Neural crest cell (in vitro differentiated cells): ENCODE results near the gene COL12A1. TPM values are rescaled to one million over a fixed set of nuclear protein-coding genes. Genes with fewer than 3 reads are reported as not detected.

Experiments used
- DNase-seq: peaks from one replicate; pipeline ENCODE4 v3.0.0; 2021; ENCODE audit warnings: low read depth, mixed read lengths, low spot score
- H3K27ac Mint-ChIP-seq: one replicate; pipeline ENCODE4 v1.8.0; 2021; ENCODE audit warnings: mild to moderate bottlenecking, mixed read lengths; ENCODE audit not compliant: unreplicated experiment
- H3K27me3 Mint-ChIP-seq: 2 replicates; pipeline ENCODE4 v1.8.0; 2021; ENCODE audit warnings: low read depth, mild to moderate bottlenecking, mixed read lengths
- H3K36me3 Mint-ChIP-seq: 2 replicates; pipeline ENCODE4 v1.8.0; 2021; ENCODE audit warnings: low read depth, mild to moderate bottlenecking, mixed read lengths
- H3K4me1 Mint-ChIP-seq: 2 replicates; pipeline ENCODE4 v1.8.0; 2021; ENCODE audit warnings: mixed read lengths
- H3K4me3 Mint-ChIP-seq: one replicate; pipeline ENCODE4 v1.8.0; 2021; ENCODE audit warnings: mild to moderate bottlenecking, mixed read lengths
- H3K9me3 Mint-ChIP-seq: 2 replicates; pipeline ENCODE4 v1.8.0; 2021; ENCODE audit warnings: mixed read lengths
- total RNA-seq: library from RNA; stranded (reverse); gene quantifications from 2 replicates; pipeline ENCODE4 v1.2.1, GENCODE V29; 2021
- TF ChIP-seq, protein P1 (sequence below): fragments of 200-600 bp; sonication (generic); conservative IDR thresholded peaks from 2 replicates; pipeline ENCODE4 v1.5.0; 2021; ENCODE audit warnings: antibody characterized with exemption, mild to moderate bottlenecking

COL12A1 gene
- total RNA-seq, 1 donor from 2014 or later, result 50.2 TPM

DNA sequence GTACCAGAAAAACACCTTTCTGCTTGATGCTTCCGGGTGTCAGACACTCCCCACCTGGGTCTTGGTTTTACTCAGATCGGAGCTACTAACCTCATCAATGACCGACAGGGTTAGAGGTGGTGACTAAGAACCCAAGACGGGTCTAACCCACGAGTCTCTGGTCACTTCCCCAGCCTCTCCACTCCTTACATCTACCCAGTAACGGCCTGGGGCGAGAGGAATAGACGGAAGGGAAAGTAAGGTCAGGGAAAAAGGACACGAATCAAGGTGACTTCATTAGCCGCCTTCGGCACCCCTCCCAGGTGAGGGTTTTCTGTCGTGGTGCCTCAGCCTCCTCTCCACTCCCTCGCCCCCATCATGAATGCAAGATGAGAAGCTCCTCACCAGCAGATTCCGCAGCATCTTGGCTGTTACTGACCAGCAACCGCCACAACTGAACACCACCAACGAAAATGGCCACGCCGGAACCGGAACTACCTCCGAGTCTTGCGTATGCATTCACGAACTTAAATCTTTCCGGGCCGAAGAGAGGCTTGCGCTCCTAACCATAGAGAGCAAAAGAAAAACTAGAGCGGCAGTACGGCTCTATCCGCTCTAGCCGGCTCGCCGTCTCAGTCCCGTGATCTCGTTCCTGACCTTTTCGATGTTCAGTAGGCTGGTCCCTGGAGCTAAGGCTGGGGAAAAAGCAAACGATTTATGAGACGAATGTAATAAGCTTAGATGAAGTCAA lies 37.6 kb upstream of the COL12A1 start, which contains the start of gene COX7A2:
Gene COX7A2 (minus strand): TSS at position 469 of the 730 bp plus-strand sequence. CDS start 67 bp downstream, at position 402.
- Mint-ChIP-seq H3K36me3 (peaks cover 2% of the 10 kb centered on the region), H3K4me3 (peak within 1 kb of the TSS; percentile 97), H3K27me3 (peaks cover 26% of the 10 kb centered on the region), H3K27ac (peak within 1 kb of the TSS; percentile 98), H3K9me3 (no peaks in the 10 kb centered on the region), H3K4me1 (peaks cover 22% of the 10 kb centered on the region)
- DNase-seq, result peak; percentile 71
- TF ChIP-seq, protein P1, sequence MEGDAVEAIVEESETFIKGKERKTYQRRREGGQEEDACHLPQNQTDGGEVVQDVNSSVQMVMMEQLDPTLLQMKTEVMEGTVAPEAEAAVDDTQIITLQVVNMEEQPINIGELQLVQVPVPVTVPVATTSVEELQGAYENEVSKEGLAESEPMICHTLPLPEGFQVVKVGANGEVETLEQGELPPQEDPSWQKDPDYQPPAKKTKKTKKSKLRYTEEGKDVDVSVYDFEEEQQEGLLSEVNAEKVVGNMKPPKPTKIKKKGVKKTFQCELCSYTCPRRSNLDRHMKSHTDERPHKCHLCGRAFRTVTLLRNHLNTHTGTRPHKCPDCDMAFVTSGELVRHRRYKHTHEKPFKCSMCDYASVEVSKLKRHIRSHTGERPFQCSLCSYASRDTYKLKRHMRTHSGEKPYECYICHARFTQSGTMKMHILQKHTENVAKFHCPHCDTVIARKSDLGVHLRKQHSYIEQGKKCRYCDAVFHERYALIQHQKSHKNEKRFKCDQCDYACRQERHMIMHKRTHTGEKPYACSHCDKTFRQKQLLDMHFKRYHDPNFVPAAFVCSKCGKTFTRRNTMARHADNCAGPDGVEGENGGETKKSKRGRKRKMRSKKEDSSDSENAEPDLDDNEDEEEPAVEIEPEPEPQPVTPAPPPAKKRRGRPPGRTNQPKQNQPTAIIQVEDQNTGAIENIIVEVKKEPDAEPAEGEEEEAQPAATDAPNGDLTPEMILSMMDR, result no peak

DNA sequence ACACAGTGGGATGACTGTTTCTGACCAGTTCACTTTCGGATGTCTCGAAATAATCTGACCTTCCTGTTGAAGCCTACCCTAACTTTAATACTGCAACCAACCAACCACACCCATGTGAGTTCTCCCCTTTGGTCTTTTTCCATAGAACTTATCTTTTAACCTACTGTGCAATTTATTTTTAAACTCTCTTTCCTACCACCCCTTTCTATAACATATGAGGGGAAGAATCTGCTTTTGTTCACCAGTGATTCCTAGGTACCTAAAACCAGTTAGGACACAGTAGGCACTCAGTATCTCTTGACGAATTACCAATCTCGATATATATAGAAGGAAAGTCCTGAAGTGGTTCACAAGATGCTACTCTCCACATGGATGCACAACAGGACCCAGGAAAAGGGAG lies 30.8 kb upstream of the COL12A1 start:
- H3K4me3 Mint-ChIP-seq, result no peak overlapping the region
- no peak for DNase-seq
- no peaks in the 10 kb centered on the region for H3K9me3 Mint-ChIP-seq
- no peak overlapping the region for H3K27ac Mint-ChIP-seq
- no peaks in the 10 kb centered on the region for H3K27me3 Mint-ChIP-seq
- peaks cover 4% of the 10 kb centered on the region for H3K36me3 Mint-ChIP-seq
- TF ChIP-seq, protein P1, result no peak
- H3K4me1 Mint-ChIP-seq, result peaks cover 7% of the 10 kb centered on the region

DNA sequence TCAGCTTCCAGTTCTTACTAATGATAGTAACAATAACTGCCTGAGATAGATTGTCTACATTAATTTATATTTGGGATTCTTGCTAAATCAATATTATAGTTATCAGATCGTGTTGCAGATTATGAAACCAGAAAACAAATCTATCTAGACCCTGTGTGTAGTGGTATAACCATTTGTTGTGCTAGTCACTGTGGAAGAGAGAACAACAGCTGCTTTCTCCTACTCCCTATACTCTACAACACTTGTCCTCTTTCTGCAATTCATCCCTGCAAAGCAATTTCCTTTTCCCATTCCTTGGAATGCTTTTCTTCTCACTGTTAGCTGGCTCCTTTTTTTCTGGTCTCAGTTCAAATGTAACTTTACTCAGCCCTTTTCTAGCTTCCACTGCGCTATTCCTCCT lies 29.4 kb upstream of the COL12A1 start:
- peaks cover 4% of the 10 kb centered on the region for H3K36me3 Mint-ChIP-seq
- no peaks in the 10 kb centered on the region for H3K4me1 Mint-ChIP-seq
- no peaks in the 10 kb centered on the region for H3K9me3 Mint-ChIP-seq
- no peaks in the 10 kb centered on the region for H3K27me3 Mint-ChIP-seq
- DNase-seq, result no peak
- no peak overlapping the region for H3K4me3 Mint-ChIP-seq
- H3K27ac Mint-ChIP-seq, result no peak overlapping the region
- TF ChIP-seq, protein P1, result no peak

DNA sequence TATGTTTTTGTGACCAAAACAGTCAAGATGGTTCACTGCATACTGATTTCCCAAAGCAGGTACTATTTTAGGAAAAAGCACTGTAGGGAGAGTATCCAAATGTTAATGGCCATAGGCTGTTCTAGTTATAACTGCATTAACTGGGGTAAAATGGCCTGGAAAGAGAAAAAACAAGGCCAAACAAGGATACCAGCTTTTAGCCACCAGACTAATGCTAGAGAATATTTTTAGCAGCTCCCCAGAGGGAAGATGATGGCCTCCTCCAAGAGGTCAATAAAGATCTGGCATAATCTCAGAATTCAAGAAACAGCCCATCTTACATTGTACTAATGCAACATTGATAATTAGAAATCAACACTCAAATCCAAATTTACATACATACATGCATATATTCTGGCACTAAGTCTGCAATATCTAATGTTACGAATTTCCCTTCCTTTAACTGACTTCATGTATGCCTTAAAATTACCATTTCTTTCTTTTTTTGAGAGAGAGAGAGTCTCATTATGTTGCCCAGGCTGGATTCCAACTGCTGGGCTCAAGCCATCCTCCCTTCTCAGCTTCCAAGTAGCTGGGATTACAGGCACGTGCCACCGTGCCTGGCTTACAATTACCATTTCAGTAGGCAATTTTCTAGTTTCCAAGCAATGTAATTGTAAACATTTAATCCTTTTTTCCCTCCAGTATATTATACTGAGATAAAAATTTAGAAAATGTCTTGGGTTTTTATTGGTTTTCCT lies 28.4 kb upstream of the COL12A1 start:
- Mint-ChIP-seq H3K9me3 (no peaks in the 10 kb centered on the region), H3K27me3 (no peaks in the 10 kb centered on the region), H3K27ac (no peak overlapping the region), H3K4me3 (no peak overlapping the region), H3K4me1 (no peaks in the 10 kb centered on the region), H3K36me3 (peaks cover 4% of the 10 kb centered on the region)
- DNase-seq, result no peak
- TF ChIP-seq, protein P1, result no peak

DNA sequence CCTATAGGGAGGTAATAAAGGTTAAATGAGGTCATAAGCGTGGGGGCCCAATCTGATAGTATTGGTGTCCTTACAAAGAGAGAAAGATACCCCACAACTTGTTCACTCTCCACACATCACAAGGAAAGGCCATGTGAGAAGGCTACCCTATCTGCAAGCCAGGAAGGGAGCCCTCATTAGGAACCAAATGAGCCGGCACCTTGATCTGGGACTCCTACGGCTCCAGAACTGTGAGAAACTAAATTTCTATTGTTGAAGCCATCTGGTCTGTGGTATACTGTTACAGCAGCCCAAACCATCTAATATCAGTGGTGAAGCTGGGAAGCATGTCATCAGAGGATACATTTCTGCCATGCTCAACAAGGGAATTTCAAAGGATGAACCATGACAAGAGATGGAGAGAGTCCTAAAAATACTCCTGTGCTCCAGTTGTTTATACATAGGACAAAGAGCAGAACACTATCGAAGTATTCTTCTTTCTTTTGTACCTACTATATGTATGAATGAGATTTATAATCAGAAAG lies 27.3 kb upstream of the COL12A1 start:
- H3K36me3 Mint-ChIP-seq, result peaks cover 4% of the 10 kb centered on the region
- no peak overlapping the region for H3K27ac Mint-ChIP-seq
- no peak for DNase-seq
- no peaks in the 10 kb centered on the region for H3K27me3 Mint-ChIP-seq
- TF ChIP-seq, protein P1, result no peak
- H3K4me3 Mint-ChIP-seq, result no peak overlapping the region
- no peaks in the 10 kb centered on the region for H3K4me1 Mint-ChIP-seq
- no peaks in the 10 kb centered on the region for H3K9me3 Mint-ChIP-seq
